Uterus (tissue), 2 donors: ENCODE measurements around the gene ANKS4B.
"Not testable (repeated sequence)": the region's sequence is repeated elsewhere in the genome, so short reads cannot be mapped to it uniquely, and the experiment has no call there.

Source experiments
- CTCF ChIP-seq, 4 experiments: fragments of 200-600 bp in 2 of 4; fragments of 450-650 bp in 2 of 4; sonication (generic) in 2 of 4; IDR thresholded peaks; one replicate each; pipeline ENCODE4 v1.5.1; 2016 to 2019; ENCODE audit warnings: antibody characterized with exemption in 4 of 4, mild to moderate bottlenecking in 2 of 4, moderate library complexity in 1 of 4
- POLR2A ChIP-seq, 2 donors: fragments of 450-650 bp; IDR thresholded peaks; one replicate each; pipeline ENCODE4 v1.6.1; 2016; ENCODE audit warnings: antibody characterized with exemption in 2 of 2, mild to moderate bottlenecking in 1 of 2, moderate library complexity in 1 of 2

- TF ChIP-seq CTCF, POLR2A (IDR thresholded peaks at IDR 0.05): not testable (repeated sequence)
Measured at GRCh38 chr16:21195330-21195729, 38.2 kb upstream of the ANKS4B start.
